ENCODE results near the gene PADI1.

The PADI1 gene

GRCh38 chr1:17272646-17273045 lies 67.7 kb downstream of the PADI1 start:
- Histone ChIP-seq H3K36me3 (no peaks in the 10 kb centered on the region), H3K27ac (no peak overlapping the region), H3K9me3 (ENCODE audit: severe bottlenecking) (no peaks in the 10 kb centered on the region), H3K27me3 (ENCODE audit: insufficient read depth, low read depth, severe bottlenecking) (no peaks in the 10 kb centered on the region), H3K4me3 (ENCODE audit: low read depth, low read length) (no peak overlapping the region)
- no peak for DNase-seq
- no peak for TF ChIP-seq CTCF (IDR thresholded peaks at IDR 0.05; ENCODE audit: low read depth, low read length)

- Histone ChIP-seq H3K27ac (no peak overlapping the region), H3K4me3 (ENCODE audit: low read depth, low read length) (no peak overlapping the region), H3K27me3 (ENCODE audit: insufficient read depth, low read depth, severe bottlenecking) (no peaks in the 10 kb centered on the region), H3K9me3 (ENCODE audit: severe bottlenecking) (no peaks in the 10 kb centered on the region), H3K36me3 (no peaks in the 10 kb centered on the region)
- no peak for TF ChIP-seq CTCF (IDR thresholded peaks at IDR 0.05; ENCODE audit: low read depth, low read length)
- DNase-seq, result no peak
Measured at GRCh38 chr1:17273096-17273495, 68.2 kb downstream of the PADI1 start.

- H3K36me3 ChIP-seq, result no peaks in the 10 kb centered on the region
- TF ChIP-seq CTCF (IDR thresholded peaks at IDR 0.05; ENCODE audit: low read depth, low read length), result peak; percentile 98
- no peak overlapping the region for H3K4me3 ChIP-seq (ENCODE audit: low read depth, low read length)
- no peaks in the 10 kb centered on the region for H3K27me3 ChIP-seq (ENCODE audit: insufficient read depth, low read depth, severe bottlenecking)
- no peak overlapping the region for H3K27ac ChIP-seq
- DNase-seq, result peak; percentile 75
- H3K9me3 ChIP-seq (ENCODE audit: severe bottlenecking), result no peaks in the 10 kb centered on the region
Measured at GRCh38 chr1:17274186-17275170, 69.5 kb downstream of the PADI1 start.

GRCh38 chr1:17276568-17276967 lies 71.6 kb downstream of the PADI1 start:
- Histone ChIP-seq H3K27me3 (ENCODE audit: insufficient read depth, low read depth, severe bottlenecking) (no peaks in the 10 kb centered on the region), H3K4me3 (ENCODE audit: low read depth, low read length) (no peak overlapping the region), H3K27ac (no peak overlapping the region), H3K36me3 (no peaks in the 10 kb centered on the region), H3K9me3 (ENCODE audit: severe bottlenecking) (no peaks in the 10 kb centered on the region)
- no peak for TF ChIP-seq CTCF (IDR thresholded peaks at IDR 0.05; ENCODE audit: low read depth, low read length)
- DNase-seq, result no peak

- H3K9me3 ChIP-seq (ENCODE audit: severe bottlenecking), result no peaks in the 10 kb centered on the region
- H3K4me3 ChIP-seq (ENCODE audit: low read depth, low read length), result no peak overlapping the region
- DNase-seq, result no peak
- no peak overlapping the region for H3K27ac ChIP-seq
- no peak for TF ChIP-seq CTCF (IDR thresholded peaks at IDR 0.05; ENCODE audit: low read depth, low read length)
- no peaks in the 10 kb centered on the region for H3K36me3 ChIP-seq
- no peaks in the 10 kb centered on the region for H3K27me3 ChIP-seq (ENCODE audit: insufficient read depth, low read depth, severe bottlenecking)
Measured at GRCh38 chr1:17277511-17278159, 72.7 kb downstream of the PADI1 start.

Data from WERI-Rb-1 (cell line).